HG03432 (cell line): ENCODE data around the gene CLDN19.
"Not testable (repeated sequence)": the region's sequence is repeated elsewhere in the genome, so short reads cannot be mapped to it uniquely, and the experiment has no call there.

ENCODE experiments used
- ATAC-seq: cut with Tn5 transposase; IDR thresholded peaks from one replicate; pipeline ENCODE4 v1.9.1; 2021; ENCODE audit warnings: mild to moderate bottlenecking, moderate library complexity; ENCODE audit not compliant: unreplicated experiment

The CLDN19 gene

GRCh38 chr1:42761567-42761966 lies 21.5 kb upstream of the CLDN19 start:
- no peak for ATAC-seq

GRCh38 chr1:42759114-42759513 lies 19.1 kb upstream of the CLDN19 start:
- ATAC-seq, result no peak

DNA sequence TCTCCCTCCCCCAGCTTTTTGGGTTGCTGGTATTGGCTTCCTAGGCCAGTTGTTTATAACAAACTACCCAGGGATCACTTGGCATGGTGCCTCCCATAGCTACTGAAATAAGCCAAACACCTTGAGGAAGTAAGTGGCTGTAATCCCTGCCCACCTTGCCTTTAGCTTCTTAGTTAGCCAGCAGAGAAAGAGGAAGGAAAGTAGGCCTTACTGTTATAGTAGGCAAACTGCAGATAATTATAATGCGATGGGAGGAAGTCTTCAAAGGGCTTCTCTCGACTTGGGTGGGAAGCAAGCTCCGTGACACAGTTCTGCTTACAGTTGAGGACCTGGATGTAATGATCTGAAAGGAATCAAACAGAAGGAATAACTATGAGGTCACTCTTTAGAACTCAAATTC lies 18.6 kb upstream of the CLDN19 start:
- no peak for ATAC-seq

DNA sequence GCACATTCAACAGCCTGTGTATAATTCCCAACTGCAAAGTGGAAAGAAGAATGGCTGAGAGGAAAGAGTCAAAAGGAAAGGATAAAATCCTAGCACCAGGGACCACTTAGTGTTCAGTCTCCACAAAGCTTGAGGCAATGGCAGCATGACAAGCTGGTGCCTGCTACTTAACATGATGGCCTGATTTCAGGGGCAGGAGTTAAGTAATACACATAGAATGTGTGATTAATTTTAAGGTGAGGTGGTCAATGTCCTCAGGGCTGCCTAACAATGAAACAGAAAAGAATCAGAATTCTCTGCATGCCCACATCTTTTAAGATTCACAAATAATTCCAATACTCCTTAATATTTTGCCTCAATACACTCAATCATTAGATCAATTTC lies 17.8 kb upstream of the CLDN19 start:
- ATAC-seq, result no peak

GRCh38 chr1:42756956-42757891 lies 17.2 kb upstream of the CLDN19 start:
- ATAC-seq, result no peak

GRCh38 chr1:42753070-42753469 lies 13.0 kb upstream of the CLDN19 start:
- no peak for ATAC-seq

DNA sequence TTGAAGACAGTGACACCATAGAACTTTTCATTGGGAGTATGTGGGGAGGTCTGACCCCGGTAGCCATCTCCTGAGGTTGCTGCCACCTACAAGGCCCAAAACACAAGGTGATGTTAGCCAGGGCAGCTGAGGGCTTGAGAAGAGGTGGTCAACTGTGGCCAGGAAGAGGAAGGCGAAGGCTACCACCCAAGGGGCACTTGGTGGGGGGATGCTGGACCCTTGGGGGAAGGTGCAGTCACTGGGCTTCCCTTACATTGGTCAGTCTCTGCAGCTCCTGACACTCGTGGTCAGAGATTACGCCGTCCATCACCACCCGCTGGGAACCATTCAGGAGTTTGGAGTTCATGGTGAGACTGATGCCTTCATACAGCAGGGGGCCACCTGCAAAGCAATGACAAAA lies 12.2 kb upstream of the CLDN19 start:
- ATAC-seq, result no peak

DNA sequence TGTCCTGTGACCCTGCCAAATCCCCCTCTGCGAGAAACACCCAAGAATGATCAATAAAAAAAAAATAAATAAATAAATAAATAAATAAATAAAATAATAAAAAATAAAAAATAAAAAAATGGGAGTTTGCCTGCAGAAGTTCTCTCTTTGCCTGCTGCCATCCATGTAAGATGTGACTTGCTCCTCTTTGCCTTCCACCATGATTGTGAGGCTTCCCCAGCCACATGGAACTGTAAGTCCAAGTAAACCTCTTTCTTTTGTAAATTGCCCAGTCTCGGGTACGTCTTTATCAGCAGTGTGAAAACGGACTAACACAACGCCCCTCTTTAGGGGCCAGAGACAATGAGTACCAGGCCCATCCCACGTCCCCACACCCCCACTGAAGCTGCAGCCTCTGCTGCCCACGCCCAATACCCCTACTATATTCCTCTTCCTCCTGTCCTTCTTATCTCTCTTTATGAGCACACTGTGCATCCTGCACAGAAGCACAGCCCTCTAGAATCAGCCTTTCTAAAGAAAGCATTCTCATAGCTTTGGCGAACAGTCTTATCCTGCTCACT lies 11.6 kb upstream of the CLDN19 start:
- not testable (repeated sequence) for ATAC-seq

GRCh38 chr1:42750041-42750440 lies 10.0 kb upstream of the CLDN19 start:
- no peak for ATAC-seq

DNA sequence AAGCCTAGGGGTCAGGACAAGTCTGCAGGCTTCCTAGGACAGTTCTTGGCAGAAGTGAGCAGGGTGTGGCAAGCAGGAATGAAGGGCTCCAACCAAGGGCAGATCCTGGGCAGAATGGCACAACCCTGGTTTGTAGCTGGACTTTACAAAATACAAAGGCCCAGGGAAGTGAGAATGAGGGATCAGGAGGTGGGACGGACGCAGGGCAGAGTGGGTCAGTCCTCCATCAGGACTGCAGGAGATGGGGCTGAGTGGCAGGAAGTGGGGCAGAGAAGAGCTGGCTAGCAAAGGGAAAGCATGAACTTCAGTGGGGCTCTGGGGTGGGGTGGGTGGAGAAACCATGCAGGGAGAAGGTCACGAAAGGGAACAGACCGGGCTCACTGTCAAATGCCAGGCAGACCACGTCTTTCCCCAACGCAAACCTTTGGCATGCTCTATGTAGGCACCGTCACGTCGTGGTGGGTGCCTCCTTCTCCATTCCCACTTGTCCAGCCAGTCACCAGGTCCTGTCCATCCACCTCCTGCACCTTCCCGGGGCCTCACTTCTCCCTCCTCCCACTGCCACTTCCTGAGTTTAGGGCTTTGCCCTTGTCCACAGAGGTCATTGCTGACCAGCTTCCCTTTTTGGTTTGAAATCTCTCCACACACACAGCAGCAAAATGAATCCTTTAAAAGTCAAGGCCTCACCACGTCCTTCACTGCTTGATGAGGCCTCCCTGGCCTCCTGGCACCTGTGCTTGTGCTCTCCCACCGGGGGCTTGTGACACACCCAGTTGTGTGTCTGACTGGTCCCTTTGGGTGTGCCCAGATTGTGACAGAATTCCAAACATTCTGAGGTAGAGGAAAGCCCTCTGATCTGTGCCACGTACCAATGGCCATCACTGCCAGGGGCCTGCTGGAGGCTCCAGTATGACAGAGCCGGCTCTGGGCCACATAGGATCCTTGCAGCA lies 8.7 kb upstream of the CLDN19 start:
- no peak for ATAC-seq

- ATAC-seq, result no peak
Measured at GRCh38 chr1:42748021-42748420, 8.0 kb upstream of the CLDN19 start.

GRCh38 chr1:42747125-42747524 lies 7.1 kb upstream of the CLDN19 start:
- no peak for ATAC-seq

- ATAC-seq, result no peak
Measured at GRCh38 chr1:42746436-42747105, 6.5 kb upstream of the CLDN19 start.

GRCh38 chr1:42745851-42746250 lies 5.8 kb upstream of the CLDN19 start:
- ATAC-seq, result no peak

GRCh38 chr1:42744148-42744413 lies 4.0 kb upstream of the CLDN19 start:
- no peak for ATAC-seq

- ATAC-seq, result no peak
Measured at GRCh38 chr1:42743317-42744147, 3.5 kb upstream of the CLDN19 start.

DNA sequence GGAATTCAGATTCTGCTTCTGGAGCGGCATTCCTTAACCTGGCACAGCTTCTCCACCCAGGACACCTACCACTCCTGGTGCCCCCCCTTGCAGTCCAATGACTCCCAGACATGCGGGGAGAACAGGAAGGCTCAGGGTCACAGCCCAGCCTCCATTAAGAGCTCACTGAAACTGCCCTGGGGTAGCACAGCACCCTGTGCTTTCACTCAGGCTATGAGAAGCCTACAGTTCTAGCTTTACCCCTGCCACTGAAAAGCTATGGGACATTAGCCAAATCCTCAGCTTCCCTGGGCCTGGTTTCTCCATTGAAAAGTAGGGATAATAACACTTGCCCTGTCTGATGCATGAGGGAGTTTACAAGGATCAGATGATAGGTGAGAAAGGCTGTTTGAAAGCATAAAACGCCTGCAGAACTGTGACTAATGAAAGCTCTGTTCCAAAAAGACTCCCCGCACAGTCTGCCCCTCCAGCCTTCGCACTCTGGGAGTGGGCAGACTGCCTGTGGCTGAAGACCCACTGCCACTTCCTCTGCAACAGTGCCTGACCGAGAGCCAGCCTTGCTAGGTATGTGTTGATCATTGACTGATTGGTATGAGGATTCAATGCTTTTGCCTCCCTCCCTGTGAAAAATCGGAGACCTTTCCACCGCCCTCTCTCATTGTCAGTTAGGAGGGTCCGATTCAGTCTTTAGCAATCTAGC lies 2.7 kb upstream of the CLDN19 start:
- no peak for ATAC-seq

DNA sequence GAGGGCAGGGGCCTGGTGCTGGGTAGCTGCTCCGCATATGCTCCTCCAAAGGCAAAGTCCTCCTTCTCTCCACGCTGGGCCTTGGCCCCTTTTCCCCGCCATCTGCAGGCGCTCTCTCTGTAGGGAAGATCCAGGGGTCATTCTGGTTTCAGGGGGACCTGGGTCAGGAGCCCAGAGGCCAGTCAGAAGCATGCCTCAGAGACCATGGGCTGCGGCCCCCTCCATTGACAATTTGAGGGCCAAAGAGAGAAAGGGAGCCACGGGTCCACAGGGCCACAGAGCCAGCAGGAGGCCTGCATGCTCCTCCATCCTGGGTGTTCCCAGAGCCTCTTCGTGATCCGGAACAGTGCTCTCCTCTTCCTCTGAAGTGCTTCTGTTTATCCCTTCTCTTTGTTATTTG lies 2.1 kb upstream of the CLDN19 start:
- ATAC-seq, result no peak

- no peak for ATAC-seq
Measured at GRCh38 chr1:42741706-42742105, 1.7 kb upstream of the CLDN19 start.
